Measurements from ENCODE around the gene DDX24. TPM values are rescaled to one million over a fixed set of nuclear protein-coding genes. Genes with fewer than 3 reads are reported as not detected.

Gene DDX24
- total RNA-seq, 1 experiment from 2014 or later, result 174 TPM

GRCh38 chr14:94048691-94049624 is 32.0 kb downstream of the DDX24 start:
- peaks cover 11% of the 10 kb centered on the region for H3K4me1 Mint-ChIP-seq
- TF ChIP-seq ATF2 (CRISPR knock-in tag; IDR thresholded peaks at IDR 0.05; ENCODE audit: borderline replicate concordance, low read depth), result no peak
- H3K27ac Mint-ChIP-seq, result no peak overlapping the region
- POLR2A ChIA-PET, result no interaction called here
- CTCF ChIA-PET, result interaction anchor here (1.4 to 2.6 kb wide), 3 partner anchors 12 to 88 kb away, joined by 8 to 13 read pairs (median 9); no protein-coding TSS in a partner anchor
- no peak for ATAC-seq
- peaks cover 61% of the 10 kb centered on the region for H3K36me3 Mint-ChIP-seq
- H3K9me3 Mint-ChIP-seq, result no peaks in the 10 kb centered on the region
- H3K4me3 Mint-ChIP-seq, result no peak overlapping the region
- H3K27me3 Mint-ChIP-seq (ENCODE audit: low read depth), result no peaks in the 10 kb centered on the region
- no peak for DNase-seq (ENCODE audit: low spot score)

- peaks cover 53% of the 10 kb centered on the region for H3K36me3 Mint-ChIP-seq
- DNase-seq (ENCODE audit: low spot score), result no peak
- TF ChIP-seq ARID4B (CRISPR knock-in tag; IDR thresholded peaks at IDR 0.05; ENCODE audit: borderline replicate concordance), result no peak
- no peak for TF ChIP-seq USF2 (CRISPR knock-in tag; IDR thresholded peaks at IDR 0.05)
- TF ChIP-seq ZSCAN18 (CRISPR knock-in tag; IDR thresholded peaks at IDR 0.05), result no peak
- no peak for TF ChIP-seq IRF2 (CRISPR knock-in tag; IDR thresholded peaks at IDR 0.05; ENCODE audit: borderline replicate concordance, low read depth)
- TF ChIP-seq ERG (CRISPR knock-in tag; IDR thresholded peaks at IDR 0.05), result no peak
- TF ChIP-seq ESRRA (CRISPR knock-in tag; IDR thresholded peaks at IDR 0.05; ENCODE audit: borderline replicate concordance), result no peak
- TF ChIP-seq IRF1 (CRISPR knock-in tag; IDR thresholded peaks at IDR 0.05), result no peak
- TF ChIP-seq ZNF281 (CRISPR knock-in tag; IDR thresholded peaks at IDR 0.05), result no peak
- TF ChIP-seq ZNF423 (CRISPR knock-in tag; IDR thresholded peaks at IDR 0.05), result no peak
- TF ChIP-seq SP1 (CRISPR knock-in tag; conservative IDR thresholded peaks at IDR 0.05), result no peak
- TF ChIP-seq PRRX2 (CRISPR knock-in tag; IDR thresholded peaks at IDR 0.05), result no peak
- no peak for TF ChIP-seq JUN (CRISPR knock-in tag; IDR thresholded peaks at IDR 0.05)
- TF ChIP-seq FOXP4 (CRISPR knock-in tag; IDR thresholded peaks at IDR 0.05), result no peak
- TF ChIP-seq FOXJ3 (CRISPR knock-in tag; IDR thresholded peaks at IDR 0.05; ENCODE audit: borderline replicate concordance), result no peak
- no peak for TF ChIP-seq E2F5 (CRISPR knock-in tag; IDR thresholded peaks at IDR 0.05)
- H3K4me3 Mint-ChIP-seq, result no peak overlapping the region
- CTCF ChIA-PET, result interaction anchor here (1.4 kb wide), 1 partner anchor 11 kb away, joined by 8 read pairs; no protein-coding TSS in a partner anchor
- no peaks in the 10 kb centered on the region for H3K9me3 Mint-ChIP-seq
- H3K27ac Mint-ChIP-seq, result no peak overlapping the region
- H3K4me1 Mint-ChIP-seq, result peaks cover 6% of the 10 kb centered on the region
- ATAC-seq, result no peak
- POLR2A ChIA-PET, result no interaction called here
- H3K27me3 Mint-ChIP-seq (ENCODE audit: low read depth), result no peaks in the 10 kb centered on the region
Measured at GRCh38 chr14:94047581-94047980, 33.4 kb downstream of the DDX24 start.

Measured in WTC11 (cell line).